Gastroesophageal sphincter (tissue), 3 donors: ENCODE measurements around the gene AQR.

Source experiments
- CTCF ChIP-seq, 4 experiments: fragments of 200-600 bp in 2 of 4; fragments of 450-650 bp in 2 of 4; sonication (generic) in 1 of 4; IDR thresholded peaks; one replicate each; pipeline ENCODE4 v1.5.1; 2017 to 2019; ENCODE audit warnings: antibody characterized with exemption in 4 of 4, mild to moderate bottlenecking in 2 of 4, moderate library complexity in 2 of 4
- POLR2A ChIP-seq, 2 donors: fragments of 450-650 bp; IDR thresholded peaks; one replicate each; pipeline ENCODE4 v1.6.1; 2017; ENCODE audit warnings: antibody characterized with exemption in 2 of 2, mild to moderate bottlenecking in 2 of 2, moderate library complexity in 1 of 2

GRCh38 chr15:34854232-34854631 is 115.3 kb downstream of the AQR start:
- TF ChIP-seq CTCF (IDR thresholded peaks at IDR 0.05): no peak
- no peak for TF ChIP-seq POLR2A (IDR thresholded peaks at IDR 0.05)
